Measurements from ENCODE around the gene MUCL3. TPM values are rescaled to one million over a fixed set of nuclear protein-coding genes. Genes with fewer than 3 reads are reported as not detected.
A peak's percentile ranks its signal among the peaks of the same experiment; 100 is the strongest.

Gene MUCL3
- polyA plus RNA-seq, 1 donor (not counting 4 experiments of a cell fraction or from before 2014, with no cell fraction given) = not detected

DNA sequence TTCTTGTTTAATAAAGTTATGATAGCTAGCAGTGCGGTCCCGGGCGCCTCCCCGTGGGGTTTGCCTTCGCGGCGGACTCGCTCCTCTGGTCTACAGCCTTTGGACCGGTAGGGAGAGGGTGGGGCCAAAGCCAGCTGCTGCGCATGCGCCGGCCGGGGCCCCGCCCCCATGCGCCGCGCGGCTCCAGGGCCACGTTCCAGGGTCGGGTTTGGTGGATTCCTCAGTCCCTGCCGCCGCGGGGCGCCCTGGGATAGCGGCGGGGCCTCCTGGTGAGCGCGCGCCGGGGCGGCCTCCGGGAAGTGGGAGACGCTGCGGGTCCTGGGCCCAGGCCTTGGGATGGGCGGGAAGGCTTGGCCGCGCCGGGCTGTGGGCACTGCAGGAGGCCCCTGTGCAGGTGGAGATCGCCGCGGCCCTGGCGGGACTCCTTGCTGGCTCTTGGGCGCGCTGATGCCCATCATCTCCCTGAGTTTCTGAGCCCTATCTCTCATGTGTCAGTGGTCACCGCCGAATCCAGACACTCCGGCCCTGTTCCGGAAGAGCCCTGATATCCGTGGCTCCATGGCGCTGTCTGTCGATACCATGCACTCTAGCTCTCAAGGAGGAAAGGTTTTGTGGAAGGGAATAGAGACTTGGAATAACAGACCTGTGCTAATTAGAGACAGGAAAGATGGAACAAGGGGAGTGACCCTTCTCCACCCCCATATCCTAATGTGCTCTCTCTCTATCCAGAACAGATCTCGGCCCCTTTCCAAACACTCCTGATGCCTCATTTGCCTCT lies 26.5 kb upstream of the MUCL3 start, which contains the start of gene VARS2:
Gene VARS2, plus strand, starts transcription at position 163 of the 778 bp plus-strand sequence. Its CDS starts 599 bp downstream, at position 762.
- peak within 1 kb of the TSS; percentile 45 to 77 (median 72) for H3K4me3 ChIP-seq (ENCODE audit: control insufficient read depth in 2 of 3, extremely low read depth in 1 of 3, insufficient read depth in 2 of 3, low read depth in 1 of 3, low read length in 3 of 3)
- no peaks in the 10 kb centered on the region for H4K20me1 ChIP-seq (ENCODE audit: control insufficient read depth, extremely low read depth, insufficient read depth, low read length)
- dilution Hi-C loops (cut with MboI; ENCODE audit: extremely low pct_ligation_motif_present, low sequenced_read_pairs) = no loop called here
- H3K9ac ChIP-seq (ENCODE audit: control insufficient read depth, extremely low read depth, insufficient read depth, low read length) = peak within 1 kb of the TSS; percentile 87
- no peaks in the 10 kb centered on the region for H3K27me3 ChIP-seq (ENCODE audit: control insufficient read depth, extremely low read depth, insufficient read depth, low read length)
- peaks cover 24 to 29% of the 10 kb centered on the region in 2 experiments for H3K36me3 ChIP-seq (ENCODE audit: control insufficient read depth in 2 of 2, extremely low read depth in 1 of 2, insufficient read depth in 2 of 2, low read length in 2 of 2)
- peak within 1 kb of the TSS; percentile 96 for H3K4me2 ChIP-seq (ENCODE audit: control insufficient read depth, extremely low read depth, insufficient read depth, low read depth, low read length)
- DNase-seq (ENCODE audit: low read depth, low spot score) (peak; percentile 84), FAIRE-seq (no peak)
- H3K79me2 ChIP-seq (ENCODE audit: control insufficient read depth, insufficient read depth, low read length) = peaks cover under 1% of the 10 kb centered on the region
- peak within 1 kb of the TSS; percentile 63 for H3K27ac ChIP-seq (ENCODE audit: control insufficient read depth, insufficient read depth, low read length)
- TF ChIP-seq, protein P1, sequence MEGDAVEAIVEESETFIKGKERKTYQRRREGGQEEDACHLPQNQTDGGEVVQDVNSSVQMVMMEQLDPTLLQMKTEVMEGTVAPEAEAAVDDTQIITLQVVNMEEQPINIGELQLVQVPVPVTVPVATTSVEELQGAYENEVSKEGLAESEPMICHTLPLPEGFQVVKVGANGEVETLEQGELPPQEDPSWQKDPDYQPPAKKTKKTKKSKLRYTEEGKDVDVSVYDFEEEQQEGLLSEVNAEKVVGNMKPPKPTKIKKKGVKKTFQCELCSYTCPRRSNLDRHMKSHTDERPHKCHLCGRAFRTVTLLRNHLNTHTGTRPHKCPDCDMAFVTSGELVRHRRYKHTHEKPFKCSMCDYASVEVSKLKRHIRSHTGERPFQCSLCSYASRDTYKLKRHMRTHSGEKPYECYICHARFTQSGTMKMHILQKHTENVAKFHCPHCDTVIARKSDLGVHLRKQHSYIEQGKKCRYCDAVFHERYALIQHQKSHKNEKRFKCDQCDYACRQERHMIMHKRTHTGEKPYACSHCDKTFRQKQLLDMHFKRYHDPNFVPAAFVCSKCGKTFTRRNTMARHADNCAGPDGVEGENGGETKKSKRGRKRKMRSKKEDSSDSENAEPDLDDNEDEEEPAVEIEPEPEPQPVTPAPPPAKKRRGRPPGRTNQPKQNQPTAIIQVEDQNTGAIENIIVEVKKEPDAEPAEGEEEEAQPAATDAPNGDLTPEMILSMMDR (optimal IDR thresholded peaks at IDR 0.05 in 1 of 3, IDR thresholded peaks at IDR 0.05 in 1 of 3, conservative IDR thresholded peaks at IDR 0.05 in 1 of 3; ENCODE audit: extremely low read depth in 1 of 3, insufficient read depth in 2 of 3, low read length in 3 of 3) = peak; percentile 29 to 56 (median 51)
- TF ChIP-seq EZH2 (IDR thresholded peaks at IDR 0.05; ENCODE audit: low read length) = no peak
- peaks cover 23% of the 10 kb centered on the region for H3K4me1 ChIP-seq (ENCODE audit: control insufficient read depth, extremely low read depth, insufficient read depth, low read length)
- no peaks in the 10 kb centered on the region for H3K9me3 ChIP-seq (ENCODE audit: control insufficient read depth, low read depth, low read length)
- H2AFZ ChIP-seq (ENCODE audit: control insufficient read depth, low read length) = peak within 1 kb of the TSS; percentile 75
- no peaks in the 10 kb centered on the region for H3K9me1 ChIP-seq (ENCODE audit: control insufficient read depth, extremely low read depth, insufficient read depth, low read length)

DNA sequence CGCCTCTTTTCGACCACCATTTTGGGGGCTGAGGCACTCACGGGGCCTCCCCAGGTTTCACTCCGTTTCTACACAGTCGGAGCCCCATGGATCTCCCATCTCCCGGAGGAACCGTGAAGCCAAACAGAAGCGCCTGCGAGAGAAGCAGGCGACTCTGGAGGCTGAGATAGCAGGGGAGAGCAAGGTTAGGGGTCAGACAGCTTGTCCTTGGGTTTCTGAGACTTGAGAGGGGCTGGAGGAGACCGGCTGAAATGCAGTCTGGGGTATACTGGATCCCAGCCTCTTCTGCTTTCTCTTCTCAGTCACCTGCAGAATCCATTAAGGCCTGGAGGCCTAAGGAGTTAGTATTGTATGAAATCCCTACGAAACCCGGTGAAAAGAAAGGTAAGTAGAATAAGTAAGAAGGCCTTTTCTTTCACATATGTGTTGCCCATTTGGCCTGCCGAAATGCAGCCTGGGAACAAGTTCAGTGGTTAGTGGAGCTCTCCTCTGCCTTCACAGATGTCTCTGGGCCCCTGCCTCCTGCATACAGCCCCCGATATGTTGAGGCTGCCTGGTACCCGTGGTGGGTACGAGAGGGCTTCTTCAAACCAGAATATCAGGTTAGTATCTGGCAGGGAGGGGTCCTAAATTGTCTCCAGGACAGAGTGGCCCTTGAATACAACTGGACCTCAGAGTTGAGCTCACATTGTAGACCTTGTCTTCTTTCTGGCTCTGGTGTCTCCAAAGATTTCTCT lies 25.8 kb upstream of the MUCL3 start:
- Histone ChIP-seq H3K9me1 (ENCODE audit: control insufficient read depth, extremely low read depth, insufficient read depth, low read length) (no peaks in the 10 kb centered on the region), H3K9me3 (ENCODE audit: control insufficient read depth, low read depth, low read length) (no peaks in the 10 kb centered on the region), H3K9ac (ENCODE audit: control insufficient read depth, extremely low read depth, insufficient read depth, low read length) (peak overlapping the region; percentile 87), H3K4me3 (ENCODE audit: control insufficient read depth in 2 of 3, extremely low read depth in 1 of 3, insufficient read depth in 2 of 3, low read depth in 1 of 3, low read length in 3 of 3) (peak overlapping the region; percentile 45 to 77 (median 72)), H3K27me3 (ENCODE audit: control insufficient read depth, extremely low read depth, insufficient read depth, low read length) (no peaks in the 10 kb centered on the region), H3K4me2 (ENCODE audit: control insufficient read depth, extremely low read depth, insufficient read depth, low read depth, low read length) (peak overlapping the region; percentile 96), H2AFZ (ENCODE audit: control insufficient read depth, low read length) (peak overlapping the region; percentile 75), H3K27ac (ENCODE audit: control insufficient read depth, insufficient read depth, low read length) (peak overlapping the region; percentile 59), H4K20me1 (ENCODE audit: control insufficient read depth, extremely low read depth, insufficient read depth, low read length) (no peaks in the 10 kb centered on the region), H3K4me1 (ENCODE audit: control insufficient read depth, extremely low read depth, insufficient read depth, low read length) (peaks cover 22% of the 10 kb centered on the region), H3K79me2 (ENCODE audit: control insufficient read depth, insufficient read depth, low read length) (no peaks in the 10 kb centered on the region), H3K36me3 (ENCODE audit: control insufficient read depth in 2 of 2, extremely low read depth in 1 of 2, insufficient read depth in 2 of 2, low read length in 2 of 2) (peaks cover 26 to 27% of the 10 kb centered on the region in 2 experiments)
- DNase-seq (ENCODE audit: low read depth, low spot score) (no peak), FAIRE-seq (no peak)
- dilution Hi-C loops (cut with MboI; ENCODE audit: extremely low pct_ligation_motif_present, low sequenced_read_pairs) = no loop called here
- TF ChIP-seq, protein P1 (optimal IDR thresholded peaks at IDR 0.05 in 1 of 3, IDR thresholded peaks at IDR 0.05 in 1 of 3, conservative IDR thresholded peaks at IDR 0.05 in 1 of 3; ENCODE audit: extremely low read depth in 1 of 3, insufficient read depth in 2 of 3, low read length in 3 of 3) = no peak
- no peak for TF ChIP-seq EZH2 (IDR thresholded peaks at IDR 0.05; ENCODE audit: low read length)

Measured in keratinocyte (primary cell).